ENCODE results near the gene FOSL1.

- no peak for TF ChIP-seq CTCF (IDR thresholded peaks at IDR 0.05)
- TF ChIP-seq EP300 (IDR thresholded peaks at IDR 0.05), result no peak
- no peak for TF ChIP-seq POLR2A (IDR thresholded peaks at IDR 0.05; ENCODE audit: low read depth)
- no peak for TF ChIP-seq POLR2AphosphoS5 (IDR thresholded peaks at IDR 0.05)
These were observed 31.3 kb downstream of the FOSL1 start for GRCh38 chr11:65868907-65869306.
